ENCODE measurements around the gene CTXND1.

Gene CTXND1

GRCh38 chr15:80267658-80268057, 15.6 kb upstream of the CTXND1 start:
- no peak overlapping the region for H3K27ac ChIP-seq (replicated peaks)
- H3K27me3 ChIP-seq (ENCODE audit: insufficient read depth, poor library complexity, severe bottlenecking): peaks cover 5% of the 10 kb centered on the region
- TF ChIP-seq CTCF (IDR thresholded peaks at IDR 0.05; ENCODE audit: insufficient read depth, low read length) (no peak), REST (IDR thresholded peaks at IDR 0.05; ENCODE audit: insufficient replicate concordance, low read depth) (no peak), SPI1 (IDR thresholded peaks at IDR 0.05; ENCODE audit: borderline replicate concordance, low read depth) (no peak), GABPA (IDR thresholded peaks at IDR 0.05; ENCODE audit: low read depth) (no peak), POLR2AphosphoS5 (IDR thresholded peaks at IDR 0.05; ENCODE audit: low read depth) (no peak)
- H3K4me3 ChIP-seq (replicated peaks; ENCODE audit: insufficient read depth, low read length): no peak overlapping the region
- no peak for DNase-seq (ENCODE audit: low read depth in 1 of 2, low spot score in 1 of 2)

- no peak overlapping the region for H3K27ac ChIP-seq (replicated peaks)
- TF ChIP-seq REST (IDR thresholded peaks at IDR 0.05; ENCODE audit: insufficient replicate concordance, low read depth) (no peak), CTCF (IDR thresholded peaks at IDR 0.05; ENCODE audit: insufficient read depth, low read length) (no peak), POLR2AphosphoS5 (IDR thresholded peaks at IDR 0.05; ENCODE audit: low read depth) (no peak), SPI1 (IDR thresholded peaks at IDR 0.05; ENCODE audit: borderline replicate concordance, low read depth) (no peak), GABPA (IDR thresholded peaks at IDR 0.05; ENCODE audit: low read depth) (no peak)
- H3K27me3 ChIP-seq (ENCODE audit: insufficient read depth, poor library complexity, severe bottlenecking): peaks cover 5% of the 10 kb centered on the region
- DNase-seq (ENCODE audit: low read depth in 1 of 2, low spot score in 1 of 2): no peak
- no peak overlapping the region for H3K4me3 ChIP-seq (replicated peaks; ENCODE audit: insufficient read depth, low read length)
Observed at GRCh38 chr15:80266745-80267144, 14.7 kb upstream of the CTXND1 start.

GRCh38 chr15:80266113-80266512, 14.1 kb upstream of the CTXND1 start:
- Histone ChIP-seq H3K27ac (replicated peaks) (no peak overlapping the region), H3K27me3 (ENCODE audit: insufficient read depth, poor library complexity, severe bottlenecking) (peaks cover 5% of the 10 kb centered on the region), H3K4me3 (replicated peaks; ENCODE audit: insufficient read depth, low read length) (no peak overlapping the region)
- TF ChIP-seq CTCF (IDR thresholded peaks at IDR 0.05; ENCODE audit: insufficient read depth, low read length) (no peak), REST (IDR thresholded peaks at IDR 0.05; ENCODE audit: insufficient replicate concordance, low read depth) (no peak), POLR2AphosphoS5 (IDR thresholded peaks at IDR 0.05; ENCODE audit: low read depth) (no peak), SPI1 (IDR thresholded peaks at IDR 0.05; ENCODE audit: borderline replicate concordance, low read depth) (no peak), GABPA (IDR thresholded peaks at IDR 0.05; ENCODE audit: low read depth) (no peak)
- no peak for DNase-seq (ENCODE audit: low read depth in 1 of 2, low spot score in 1 of 2)

All from HL-60 (cell line).